ENCODE data around the gene MED29. TPM values are rescaled to one million over a fixed set of nuclear protein-coding genes. Genes with fewer than 3 reads are reported as not detected.

The MED29 gene
- total RNA-seq, 1 experiment from 2014 or later: 47.3 TPM

DNA sequence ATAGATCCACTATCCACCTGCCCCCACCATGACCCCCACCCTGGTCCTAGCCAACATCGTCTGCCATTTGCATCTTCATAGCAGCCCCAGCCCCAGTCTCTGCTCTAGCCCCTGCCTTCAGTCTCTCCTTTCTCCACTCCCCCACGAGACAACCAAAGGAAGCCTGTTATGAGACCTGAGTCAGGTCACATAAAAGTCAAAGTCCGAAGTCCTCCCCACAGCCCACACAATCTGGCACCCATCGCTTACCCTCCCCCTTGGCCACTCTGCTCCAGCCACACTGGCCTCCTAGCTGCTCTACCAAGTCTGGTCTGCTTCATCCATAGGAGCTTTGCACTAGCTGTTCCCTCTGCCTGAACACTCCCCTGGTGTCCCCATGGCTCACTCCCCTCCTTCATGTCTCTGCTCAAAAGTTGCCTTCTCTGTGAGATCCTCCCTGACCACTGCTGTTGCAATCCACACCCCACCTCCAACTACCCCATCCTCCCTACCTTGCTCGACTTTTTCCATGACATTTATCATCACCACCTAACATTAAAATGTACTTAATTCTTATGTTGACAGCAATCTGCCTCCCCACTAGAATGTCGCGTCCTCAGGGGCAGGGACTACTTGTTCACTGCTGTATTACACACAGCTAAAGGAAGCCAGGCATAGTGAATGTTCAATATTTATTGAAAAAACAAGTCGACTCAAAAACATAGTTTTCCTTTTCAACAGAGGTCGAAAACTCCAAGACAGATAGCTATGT lies 20.1 kb downstream of the MED29 start:
- peak; percentile 45 for DNase-seq (ENCODE audit: low read depth)

DNA sequence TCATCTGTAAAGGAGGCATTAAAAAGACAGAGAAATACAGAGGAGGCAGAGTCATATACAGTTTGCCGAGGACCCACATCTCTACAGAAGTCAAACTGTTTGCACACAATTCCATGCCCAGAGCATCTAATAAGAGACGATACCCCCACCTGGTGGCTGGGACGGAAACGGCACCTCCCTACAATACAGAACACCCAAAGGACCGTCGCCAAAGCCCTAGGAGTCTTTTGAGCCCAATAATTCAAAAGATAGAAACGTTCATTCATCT lies 20.6 kb downstream of the MED29 start:
- DNase-seq (ENCODE audit: low read depth): peak; percentile 91

DNA sequence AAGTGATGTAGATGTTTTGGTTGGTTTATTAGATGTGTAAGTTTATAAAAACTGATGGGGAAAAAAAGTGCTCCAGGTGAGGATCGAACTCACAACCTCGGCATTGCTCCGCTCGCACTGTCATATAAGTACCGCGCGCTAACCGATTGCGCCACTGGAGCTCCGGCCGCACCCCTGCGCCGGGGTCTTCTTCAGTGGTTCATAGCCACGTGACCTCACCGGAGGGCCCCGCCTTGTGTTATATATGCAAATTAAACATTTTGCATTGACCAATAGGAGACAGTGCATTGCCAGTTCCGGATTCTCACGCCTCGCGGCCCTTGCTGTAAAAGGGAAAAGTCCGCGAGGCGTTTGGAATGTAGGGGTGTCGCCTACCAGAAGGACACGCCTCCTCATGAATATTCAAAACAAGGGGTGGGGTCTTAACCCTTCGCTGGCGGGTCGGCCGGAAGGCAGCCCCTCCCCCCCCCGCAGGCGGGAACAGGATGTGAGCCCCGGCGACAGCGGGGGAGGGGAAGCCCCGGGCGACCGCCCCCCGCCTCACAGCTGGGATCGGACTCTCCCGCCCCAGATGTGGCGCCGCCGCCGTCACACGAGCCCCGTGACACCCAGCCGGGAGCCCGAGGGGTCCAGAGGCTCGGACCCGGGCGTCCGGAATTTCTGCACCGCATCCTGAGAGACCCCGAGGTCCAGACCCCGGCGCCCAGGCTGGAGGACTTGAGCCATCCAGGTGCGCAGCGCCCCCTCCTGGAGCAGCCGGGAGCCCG lies 21.1 kb downstream of the MED29 start, which contains the start of gene PLEKHG2:
PLEKHG2 (plus strand) TSS at position 570 of the 767 bp plus-strand sequence. CDS start 1,418 bp downstream, outside the sequence.
- DNase-seq (ENCODE audit: low read depth): peak; percentile 99

DNA sequence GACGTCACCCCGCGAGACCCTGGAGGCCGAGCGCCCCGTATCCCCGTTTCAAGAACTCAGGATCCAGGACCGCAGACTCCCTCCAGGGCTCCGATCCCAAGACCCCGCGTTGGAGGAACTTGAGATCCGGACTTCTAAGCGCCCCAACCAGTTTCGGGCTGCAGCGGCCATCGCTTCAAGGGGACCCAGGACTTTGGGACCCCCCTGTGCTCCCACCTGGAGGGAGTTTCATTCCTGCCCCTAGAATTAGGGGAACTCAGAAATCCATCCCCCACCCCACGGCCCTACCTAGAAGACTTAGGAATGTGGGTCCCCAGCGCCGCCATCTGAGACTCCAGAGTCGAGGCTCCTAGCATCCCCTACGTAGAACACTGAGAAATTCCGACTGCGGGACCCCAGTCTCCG lies 21.7 kb downstream of the MED29 start:
- peak; percentile 32 for DNase-seq (ENCODE audit: low read depth)

DNA sequence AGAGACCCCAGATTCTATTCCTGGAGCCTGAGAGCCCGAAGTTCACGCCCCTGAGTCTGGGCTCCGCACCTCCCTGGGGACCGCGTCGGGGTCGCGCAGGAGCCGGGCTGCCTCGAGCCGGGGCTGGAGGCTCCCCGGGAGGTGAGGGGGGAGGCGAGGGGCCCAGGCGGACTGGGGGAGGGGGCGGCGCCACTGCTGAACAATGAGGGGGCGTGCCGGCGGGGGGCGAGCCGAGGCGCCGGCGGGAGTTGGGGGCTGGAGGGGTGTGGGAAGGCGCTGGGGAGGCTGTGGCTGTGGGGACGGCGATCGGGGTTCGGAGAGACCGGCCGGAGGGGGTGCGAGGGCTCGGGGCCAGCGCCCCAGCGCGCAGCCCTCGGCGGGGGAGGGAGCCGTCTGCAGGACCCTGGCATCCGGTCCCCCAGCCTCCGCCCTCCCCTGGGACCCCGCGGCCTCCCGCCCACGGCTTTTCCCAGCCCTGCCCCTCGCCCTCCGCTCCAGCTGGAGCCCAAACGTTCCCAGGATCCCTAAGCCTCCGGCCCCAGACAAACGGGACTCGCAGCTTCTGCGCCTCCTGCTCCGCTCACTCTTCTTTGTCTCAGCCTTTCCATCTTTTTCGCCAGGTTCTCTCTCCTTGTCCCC lies 22.2 kb downstream of the MED29 start:
- DNase-seq (ENCODE audit: low read depth): peak; percentile 41

DNA sequence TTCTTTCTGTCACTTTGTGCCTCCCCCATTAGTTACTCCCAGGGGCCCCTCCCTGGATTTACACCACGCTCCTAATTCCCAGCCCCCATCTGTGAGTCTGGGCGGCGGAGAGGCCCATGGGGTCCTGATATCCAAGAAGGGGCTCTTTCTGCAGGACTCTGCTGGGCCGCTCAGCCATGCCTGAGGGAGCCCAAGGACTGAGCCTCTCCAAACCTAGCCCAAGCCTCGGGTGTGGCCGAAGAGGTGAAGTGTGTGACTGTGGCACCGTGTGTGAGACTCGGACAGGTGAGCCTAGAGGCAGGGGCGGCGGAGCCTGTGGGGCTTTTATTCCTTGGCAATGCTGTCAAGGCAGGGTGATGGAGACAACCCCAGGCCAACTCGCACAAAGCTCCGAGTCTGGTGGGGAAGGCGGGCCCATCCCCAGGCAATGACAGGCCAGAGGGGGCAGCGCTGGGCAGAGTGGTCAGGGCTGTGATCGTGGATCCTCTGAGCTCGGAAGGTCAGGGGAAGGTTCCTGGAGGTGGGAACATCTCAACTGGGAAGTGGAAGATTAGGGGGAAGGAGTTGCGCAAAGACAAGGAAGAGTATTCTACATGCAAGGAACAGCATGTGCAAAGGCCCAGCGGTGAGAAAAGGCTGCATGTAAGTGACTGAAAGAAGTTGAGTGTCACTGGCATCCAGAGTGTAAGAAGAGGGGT lies 22.9 kb downstream of the MED29 start:
- DNase-seq (ENCODE audit: low read depth): no peak

DNA sequence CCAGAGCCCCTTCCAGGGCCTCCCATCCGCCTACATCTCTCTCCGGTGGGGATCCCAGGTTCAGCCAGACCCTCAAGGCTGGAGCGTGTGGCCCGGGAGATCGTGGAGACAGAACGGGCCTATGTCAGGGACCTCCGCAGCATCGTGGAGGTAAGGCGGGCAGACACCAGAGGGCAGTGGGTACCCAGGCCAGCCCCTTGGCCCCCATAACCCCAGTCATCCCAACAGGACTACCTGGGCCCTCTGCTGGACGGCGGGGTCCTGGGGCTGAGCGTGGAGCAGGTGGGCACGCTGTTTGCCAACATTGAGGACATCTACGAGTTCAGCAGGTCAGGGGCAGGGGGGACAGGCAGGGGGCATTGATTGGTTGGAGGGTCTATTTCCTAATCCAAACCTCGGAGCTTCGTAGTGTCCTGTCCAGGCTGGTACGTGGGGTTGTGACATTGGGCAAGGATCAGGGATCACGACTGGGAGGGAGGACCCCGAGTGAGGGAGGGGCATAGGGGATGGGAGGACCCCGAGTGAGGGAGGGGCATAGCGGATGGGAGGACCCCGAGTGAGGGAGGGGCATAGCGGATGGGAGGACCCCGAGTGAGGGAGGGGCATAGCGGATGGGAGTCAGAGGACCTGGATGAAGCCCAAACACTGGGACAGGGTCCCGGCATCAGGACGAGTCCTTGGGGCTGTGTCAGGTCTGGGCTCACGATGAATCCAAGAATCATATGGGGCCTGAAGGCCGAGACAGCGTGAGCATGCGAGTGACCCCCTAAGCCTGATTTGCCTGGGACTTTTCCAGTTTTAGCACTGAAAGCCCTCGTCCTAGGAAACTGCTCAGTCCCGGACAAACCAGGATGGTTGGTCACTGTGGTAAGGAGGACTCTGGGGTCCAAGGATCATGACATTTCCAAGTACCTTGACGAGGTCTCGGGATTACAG lies 24.2 kb downstream of the MED29 start:
- no peak for DNase-seq (ENCODE audit: low read depth)

DNA sequence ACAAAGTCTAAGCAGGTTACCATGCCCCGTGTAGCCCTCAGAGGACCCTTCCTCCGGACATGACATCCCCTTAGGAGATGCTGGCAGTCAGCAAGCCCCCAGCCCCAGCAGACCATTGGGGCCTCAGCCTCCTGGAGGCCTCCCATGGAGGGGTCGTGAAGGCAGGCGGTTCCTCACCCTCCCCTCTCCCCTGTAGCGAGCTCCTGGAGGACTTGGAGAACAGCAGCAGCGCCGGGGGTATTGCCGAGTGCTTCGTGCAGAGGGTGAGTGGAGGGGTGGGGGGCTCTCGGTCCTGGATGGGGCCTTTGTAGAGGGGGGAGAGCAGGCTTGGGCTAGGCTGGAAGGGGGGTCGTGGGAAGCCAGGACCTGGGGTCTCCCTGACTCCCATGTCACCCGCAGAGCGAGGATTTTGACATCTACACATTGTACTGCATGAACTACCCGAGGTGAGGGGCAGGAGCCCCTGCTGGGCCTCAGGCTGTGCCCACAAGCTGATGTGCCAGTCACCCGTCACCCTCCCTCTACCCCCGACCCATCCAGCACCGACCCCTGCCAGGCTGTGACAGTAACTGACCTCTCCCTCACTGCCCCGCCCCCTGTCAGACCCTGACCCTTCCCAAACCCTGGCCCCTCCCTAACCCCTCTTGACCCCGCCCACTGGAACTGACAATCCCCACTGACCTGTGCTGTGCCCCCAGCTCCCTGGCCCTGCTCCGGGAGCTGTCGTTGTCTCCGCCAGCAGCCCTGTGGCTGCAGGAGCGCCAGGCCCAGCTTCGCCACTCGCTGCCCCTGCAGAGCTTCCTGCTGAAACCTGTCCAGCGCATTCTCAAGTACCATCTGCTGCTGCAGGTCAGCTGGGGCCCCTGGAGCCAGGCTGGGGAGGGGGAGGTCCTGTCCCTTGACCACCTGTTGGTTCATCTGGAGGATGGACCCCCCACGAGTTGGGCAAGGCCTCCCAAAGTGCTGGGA lies 25.3 kb downstream of the MED29 start:
- no peak for DNase-seq (ENCODE audit: low read depth)

DNA sequence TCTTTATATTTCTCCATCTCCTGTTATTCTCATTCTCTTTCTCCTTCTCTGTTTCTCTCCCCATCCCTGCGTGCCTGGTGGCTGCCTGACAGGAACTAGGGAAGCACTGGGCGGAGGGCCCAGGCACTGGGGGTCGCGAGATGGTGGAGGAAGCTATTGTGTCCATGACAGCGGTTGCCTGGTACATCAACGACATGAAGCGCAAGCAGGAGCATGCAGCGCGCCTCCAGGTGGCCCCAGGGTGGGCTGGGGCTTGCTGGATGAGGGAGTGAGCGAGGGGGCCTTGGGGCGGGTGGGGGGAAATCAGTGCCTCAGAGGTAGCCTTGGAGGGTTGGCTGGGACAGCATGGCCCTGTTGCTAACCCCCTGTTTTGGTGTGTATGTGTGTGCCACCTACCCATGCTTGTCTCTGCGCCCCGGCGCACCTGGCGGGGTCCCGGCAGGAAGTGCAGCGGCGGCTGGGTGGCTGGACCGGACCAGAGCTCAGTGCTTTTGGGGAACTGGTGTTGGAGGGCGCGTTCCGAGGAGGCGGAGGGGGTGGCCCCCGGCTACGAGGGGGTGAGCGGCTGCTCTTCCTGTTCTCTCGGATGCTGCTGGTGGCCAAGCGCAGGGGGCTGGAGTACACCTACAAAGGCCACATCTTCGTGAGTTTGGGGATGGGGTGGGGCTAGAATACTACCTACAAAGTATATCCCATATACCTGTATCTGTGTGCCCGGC lies 26.4 kb downstream of the MED29 start:
- DNase-seq (ENCODE audit: low read depth): no peak

DNA sequence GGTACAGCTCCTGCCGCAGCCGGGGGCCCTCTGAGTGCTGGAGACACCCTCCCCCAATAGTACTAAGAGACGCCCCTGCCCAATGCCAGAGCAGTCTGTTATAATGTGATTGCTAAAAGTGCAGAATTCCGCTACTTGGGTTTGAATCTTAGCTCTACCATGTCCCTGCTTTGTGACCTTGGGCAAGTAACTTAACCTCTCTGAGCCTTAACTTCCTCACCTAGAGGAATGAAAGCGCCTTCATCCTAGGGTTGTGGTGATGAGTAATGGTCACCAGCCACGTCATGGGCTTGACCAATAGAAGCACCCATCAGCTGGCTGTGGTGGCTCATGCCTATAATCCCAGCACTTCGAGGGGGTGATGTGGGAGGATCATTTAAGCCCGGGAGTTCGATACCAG lies 27.8 kb downstream of the MED29 start:
- no peak for DNase-seq (ENCODE audit: low read depth)

DNA sequence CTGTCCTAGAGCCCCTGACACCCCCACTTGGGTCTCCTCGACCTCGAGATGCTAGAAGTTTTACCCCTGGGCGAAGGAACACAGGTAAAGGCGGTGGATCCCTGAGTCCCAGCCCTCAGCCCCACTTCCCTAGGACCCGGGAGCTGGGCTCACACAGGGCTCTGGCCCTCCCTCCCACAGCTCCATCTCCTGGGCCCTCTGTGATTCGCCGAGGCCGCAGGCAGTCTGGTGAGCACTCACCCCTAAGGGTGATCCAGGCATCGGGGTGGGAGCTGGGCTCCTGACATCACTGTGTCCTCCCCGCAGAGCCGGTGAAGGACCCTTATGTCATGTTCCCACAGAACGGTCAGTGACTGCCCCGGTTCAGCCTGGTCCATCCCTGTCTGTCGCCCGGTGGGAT lies 29.6 kb downstream of the MED29 start:
- no peak for DNase-seq (ENCODE audit: low read depth)

DNA sequence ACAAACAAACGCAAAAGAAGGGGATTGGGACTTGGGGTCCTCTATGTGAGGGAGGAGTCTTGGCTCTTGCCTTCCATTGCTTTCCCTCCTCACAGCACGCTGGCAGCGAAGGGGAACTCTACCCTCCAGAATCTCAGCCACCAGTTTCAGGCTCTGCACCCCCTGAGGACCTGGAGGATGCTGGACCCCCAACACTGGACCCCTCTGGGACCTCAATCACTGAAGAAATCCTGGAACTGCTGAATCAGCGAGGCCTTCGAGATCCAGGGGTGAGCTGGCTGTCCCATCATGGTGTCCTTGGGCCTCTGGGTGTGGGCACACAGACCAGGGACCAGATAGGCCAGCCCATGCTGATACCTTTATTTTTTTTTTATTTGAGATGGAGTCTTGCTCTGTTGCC lies 30.8 kb downstream of the MED29 start:
- no peak for DNase-seq (ENCODE audit: low read depth)

DNA sequence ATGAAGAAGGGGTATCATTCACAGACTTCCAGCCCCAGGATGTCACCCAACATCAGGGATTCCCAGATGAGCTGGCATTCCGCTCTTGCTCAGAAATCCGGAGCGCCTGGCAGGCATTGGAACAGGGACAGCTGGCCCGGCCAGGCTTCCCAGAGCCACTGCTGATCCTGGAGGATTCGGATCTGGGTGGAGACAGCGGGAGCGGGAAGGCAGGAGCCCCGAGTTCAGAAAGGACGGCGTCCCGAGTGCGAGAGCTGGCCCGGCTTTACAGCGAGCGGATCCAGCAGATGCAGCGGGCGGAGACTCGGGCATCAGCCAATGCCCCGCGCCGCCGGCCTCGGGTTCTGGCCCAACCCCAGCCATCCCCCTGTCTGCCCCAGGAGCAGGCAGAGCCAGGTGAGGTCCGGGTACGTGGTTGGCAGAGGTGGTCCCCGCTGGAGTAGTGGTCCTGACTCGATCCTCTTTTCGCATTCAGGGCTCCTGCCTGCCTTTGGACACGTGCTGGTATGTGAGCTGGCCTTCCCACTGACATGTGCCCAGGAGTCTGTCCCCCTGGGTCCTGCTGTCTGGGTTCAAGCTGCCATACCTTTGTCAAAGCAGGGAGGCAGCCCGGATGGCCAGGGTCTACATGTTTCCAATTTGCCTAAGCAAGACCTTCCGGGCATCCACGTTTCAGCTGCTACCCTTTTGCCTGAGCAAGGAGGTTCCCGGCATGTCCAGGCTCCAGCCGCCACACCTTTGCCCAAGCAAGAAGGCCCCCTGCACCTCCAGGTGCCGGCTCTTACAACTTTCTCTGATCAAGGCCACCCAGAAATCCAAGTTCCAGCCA lies 32.3 kb downstream of the MED29 start:
- DNase-seq (ENCODE audit: low read depth): no peak

DNA sequence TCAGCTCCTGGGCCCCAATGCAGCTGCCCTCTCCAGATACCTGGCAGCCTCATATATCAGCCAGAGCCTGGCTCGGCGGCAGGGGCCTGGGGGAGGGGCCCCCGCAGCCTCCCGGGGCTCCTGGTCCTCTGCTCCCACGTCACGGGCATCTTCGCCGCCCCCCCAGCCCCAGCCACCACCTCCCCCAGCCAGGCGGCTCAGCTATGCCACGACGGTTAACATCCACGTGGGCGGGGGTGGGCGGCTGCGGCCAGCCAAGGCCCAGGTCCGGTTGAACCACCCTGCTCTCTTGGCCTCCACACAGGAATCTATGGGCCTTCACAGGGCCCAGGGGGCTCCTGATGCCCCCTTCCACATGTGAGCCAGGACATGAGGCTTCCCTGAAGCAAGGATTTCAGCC lies 33.8 kb downstream of the MED29 start:
- DNase-seq (ENCODE audit: low read depth): no peak

DNA sequence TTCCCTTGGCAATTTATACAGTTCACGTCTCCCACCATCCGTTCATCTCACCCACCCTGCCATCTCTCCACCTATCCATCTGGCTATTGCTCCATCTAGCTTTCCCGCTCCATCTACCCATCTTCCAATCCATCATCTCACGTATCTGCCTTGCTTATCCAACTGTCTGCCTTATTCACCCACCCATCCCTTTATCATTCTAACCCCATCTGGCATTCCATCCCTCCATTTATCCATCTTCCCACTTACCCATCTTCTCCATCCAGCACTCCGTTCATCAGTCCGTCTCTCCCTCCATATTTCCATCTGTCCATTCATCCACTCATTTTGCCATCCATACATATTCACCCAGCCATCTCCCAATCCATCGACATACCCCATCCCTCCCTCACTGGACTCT lies 34.6 kb downstream of the MED29 start:
- DNase-seq (ENCODE audit: low read depth): no peak

DNA sequence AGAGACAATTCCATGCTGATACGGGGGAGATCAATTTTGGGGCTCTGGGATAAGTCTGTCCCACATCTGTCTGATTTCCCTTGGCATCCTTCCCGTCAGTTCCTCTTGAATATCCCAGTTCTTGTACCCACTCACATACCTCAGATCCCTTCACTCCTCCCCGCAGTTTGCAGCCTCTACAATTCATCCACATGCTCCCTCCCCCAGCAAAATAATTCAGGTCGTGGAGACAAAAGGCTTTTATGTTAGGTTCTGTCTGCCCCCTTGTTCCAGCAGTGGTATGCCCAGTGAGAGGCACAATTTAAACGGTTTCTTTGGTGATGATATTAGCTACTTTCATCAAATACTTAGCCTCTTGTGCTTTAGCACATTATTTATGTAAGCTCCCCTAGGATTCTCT lies 35.0 kb downstream of the MED29 start:
- DNase-seq (ENCODE audit: low read depth): no peak

DNA sequence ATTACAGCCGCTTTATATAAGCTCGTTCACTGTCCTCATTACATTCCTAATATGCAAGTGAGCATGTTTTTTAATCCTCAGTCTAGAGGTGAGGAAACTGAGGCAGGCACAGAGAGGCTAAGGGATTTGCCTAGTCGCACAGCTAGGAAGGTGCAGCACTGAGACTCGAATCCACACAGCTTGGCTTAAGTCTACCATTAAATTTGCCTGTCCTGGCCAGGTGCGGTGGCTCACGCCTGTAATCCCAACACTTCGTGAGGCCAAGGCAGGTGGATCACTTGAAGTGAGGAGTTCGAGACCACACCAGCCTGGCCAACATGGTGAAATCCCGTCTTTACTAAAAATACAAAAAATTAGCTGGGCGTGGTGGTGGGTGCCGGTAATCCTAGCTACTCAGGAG lies 36.5 kb downstream of the MED29 start:
- no peak for DNase-seq (ENCODE audit: low read depth)

Data from M059J (cell line).